Measurements from ENCODE around the gene NKX3-2. TPM values are rescaled to one million over a fixed set of nuclear protein-coding genes. Genes with fewer than 3 reads are reported as not detected.

The NKX3-2 gene
- total RNA-seq, 1 donor from 2014 or later = 6.0 TPM

DNA sequence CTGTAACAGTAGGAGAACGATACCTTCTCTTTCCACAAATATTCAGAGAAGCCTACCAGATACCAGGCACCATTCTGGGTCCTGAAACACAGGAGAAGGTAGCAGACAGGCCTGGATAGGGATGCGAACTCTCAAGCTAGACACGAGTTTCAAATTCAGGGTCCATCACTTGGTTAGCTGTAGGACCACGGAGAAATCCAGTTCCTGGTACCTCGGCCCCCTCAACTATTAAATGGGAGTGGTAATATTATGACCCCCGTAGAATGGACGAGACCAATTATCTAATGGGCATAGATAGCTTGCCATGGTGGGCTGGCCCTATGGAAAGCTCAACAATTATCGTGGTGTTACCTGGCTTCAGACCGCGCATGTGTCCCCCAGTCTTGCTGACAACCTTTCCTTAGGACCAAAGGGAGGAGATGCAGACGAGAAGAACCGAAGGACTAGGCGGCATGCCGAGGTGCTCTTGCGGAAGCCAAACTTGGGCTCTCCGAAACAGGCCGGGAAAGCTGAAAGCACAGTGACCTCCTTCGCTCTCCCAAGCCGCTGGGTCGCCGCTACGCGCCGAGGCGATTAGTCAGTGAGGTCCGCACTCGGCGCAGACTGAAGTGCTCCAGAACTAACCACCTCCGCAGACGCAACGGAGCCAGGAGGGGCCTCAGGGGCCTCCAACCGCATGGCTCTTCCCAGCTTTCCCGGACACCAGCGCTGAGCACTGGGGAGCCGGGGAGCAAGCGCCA lies 19.6 kb downstream of the NKX3-2 start:
- DNase-seq (ENCODE audit: extremely low spot score, unreplicated experiment) = no peak
- Mint-ChIP-seq H3K9me3 (no peaks in the 10 kb centered on the region), H3K4me1 (ENCODE audit: unreplicated experiment) (peaks cover 4% of the 10 kb centered on the region), H3K36me3 (no peaks in the 10 kb centered on the region), H3K27me3 (peaks cover 87% of the 10 kb centered on the region), H3K27ac (no peak overlapping the region), H3K4me3 (no peak overlapping the region)
- TF ChIP-seq, protein P1, sequence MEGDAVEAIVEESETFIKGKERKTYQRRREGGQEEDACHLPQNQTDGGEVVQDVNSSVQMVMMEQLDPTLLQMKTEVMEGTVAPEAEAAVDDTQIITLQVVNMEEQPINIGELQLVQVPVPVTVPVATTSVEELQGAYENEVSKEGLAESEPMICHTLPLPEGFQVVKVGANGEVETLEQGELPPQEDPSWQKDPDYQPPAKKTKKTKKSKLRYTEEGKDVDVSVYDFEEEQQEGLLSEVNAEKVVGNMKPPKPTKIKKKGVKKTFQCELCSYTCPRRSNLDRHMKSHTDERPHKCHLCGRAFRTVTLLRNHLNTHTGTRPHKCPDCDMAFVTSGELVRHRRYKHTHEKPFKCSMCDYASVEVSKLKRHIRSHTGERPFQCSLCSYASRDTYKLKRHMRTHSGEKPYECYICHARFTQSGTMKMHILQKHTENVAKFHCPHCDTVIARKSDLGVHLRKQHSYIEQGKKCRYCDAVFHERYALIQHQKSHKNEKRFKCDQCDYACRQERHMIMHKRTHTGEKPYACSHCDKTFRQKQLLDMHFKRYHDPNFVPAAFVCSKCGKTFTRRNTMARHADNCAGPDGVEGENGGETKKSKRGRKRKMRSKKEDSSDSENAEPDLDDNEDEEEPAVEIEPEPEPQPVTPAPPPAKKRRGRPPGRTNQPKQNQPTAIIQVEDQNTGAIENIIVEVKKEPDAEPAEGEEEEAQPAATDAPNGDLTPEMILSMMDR (conservative IDR thresholded peaks at IDR 0.05) = no peak

DNA sequence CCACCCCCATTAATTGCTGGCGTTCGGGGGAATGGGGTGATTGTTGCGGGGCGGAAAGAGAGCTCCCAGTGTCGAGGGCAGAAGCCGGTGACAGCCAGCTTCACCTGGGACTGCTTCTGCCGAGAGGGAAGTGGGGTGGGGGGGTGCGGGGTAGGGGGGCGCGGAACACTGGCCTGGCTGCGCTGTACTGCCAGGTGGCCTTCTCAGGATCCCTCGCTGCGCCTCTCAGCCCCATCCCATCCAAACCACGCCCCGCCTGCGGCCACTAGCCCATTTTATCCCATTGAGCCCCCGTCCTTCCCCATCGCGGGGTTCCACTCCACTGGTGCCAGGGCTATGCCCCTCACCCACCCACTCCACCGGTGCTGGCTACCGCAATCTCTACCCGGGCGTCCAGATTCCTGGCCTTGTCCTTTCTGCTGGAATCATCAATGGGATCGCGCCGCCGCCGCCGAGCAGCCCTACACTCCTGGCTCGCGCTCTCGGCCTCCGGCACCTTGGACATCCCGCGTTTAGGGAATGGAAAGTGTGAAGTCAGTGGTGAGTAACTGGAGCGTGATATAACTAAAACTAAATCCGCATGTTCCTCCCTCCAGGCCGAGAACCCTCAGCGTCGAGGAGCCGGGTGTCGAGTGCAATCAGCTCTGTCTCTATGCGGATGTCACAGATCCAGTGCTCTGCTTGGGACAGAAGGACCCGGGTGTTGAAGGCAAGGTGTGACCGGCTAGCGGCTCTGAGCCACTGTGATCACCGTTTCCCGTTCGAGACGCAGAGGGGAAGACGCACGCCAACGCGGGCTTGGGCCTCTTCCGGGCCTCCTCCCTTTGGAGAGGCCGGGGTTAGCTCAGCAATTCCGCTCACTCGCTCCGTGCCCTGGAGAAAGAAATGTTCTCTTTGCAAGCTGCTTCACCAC lies 20.5 kb downstream of the NKX3-2 start:
- DNase-seq (ENCODE audit: extremely low spot score, unreplicated experiment) = no peak
- TF ChIP-seq, protein P1 (conservative IDR thresholded peaks at IDR 0.05) = no peak
- peaks cover 3% of the 10 kb centered on the region for H3K4me1 Mint-ChIP-seq (ENCODE audit: unreplicated experiment)
- no peak overlapping the region for H3K4me3 Mint-ChIP-seq
- no peaks in the 10 kb centered on the region for H3K36me3 Mint-ChIP-seq
- H3K27me3 Mint-ChIP-seq = peaks cover 87% of the 10 kb centered on the region
- no peak overlapping the region for H3K27ac Mint-ChIP-seq
- H3K9me3 Mint-ChIP-seq = no peaks in the 10 kb centered on the region

DNA sequence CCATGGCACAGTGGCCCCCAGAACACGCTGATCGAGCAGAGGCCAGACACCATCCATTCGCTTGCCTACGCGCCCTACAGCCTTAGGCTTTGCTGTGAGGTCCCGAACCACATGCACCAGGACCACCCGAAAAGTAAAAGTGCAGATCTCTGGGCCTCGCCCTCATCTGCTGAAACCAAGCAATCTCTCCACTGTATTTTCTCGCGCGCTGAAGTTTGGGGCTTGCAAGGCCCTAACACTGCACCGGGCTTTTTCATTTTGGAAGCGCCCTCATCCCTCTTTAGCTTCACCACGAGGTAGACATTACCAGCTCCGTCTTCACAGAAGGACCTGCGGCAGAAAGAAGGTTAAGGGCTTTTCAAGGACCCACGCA lies 21.2 kb downstream of the NKX3-2 start:
- Mint-ChIP-seq H3K36me3 (no peaks in the 10 kb centered on the region), H3K4me3 (no peak overlapping the region), H3K4me1 (ENCODE audit: unreplicated experiment) (no peaks in the 10 kb centered on the region), H3K27ac (no peak overlapping the region), H3K9me3 (no peaks in the 10 kb centered on the region), H3K27me3 (peaks cover 82% of the 10 kb centered on the region)
- TF ChIP-seq, protein P1 (conservative IDR thresholded peaks at IDR 0.05) = no peak
- no peak for DNase-seq (ENCODE audit: extremely low spot score, unreplicated experiment)

DNA sequence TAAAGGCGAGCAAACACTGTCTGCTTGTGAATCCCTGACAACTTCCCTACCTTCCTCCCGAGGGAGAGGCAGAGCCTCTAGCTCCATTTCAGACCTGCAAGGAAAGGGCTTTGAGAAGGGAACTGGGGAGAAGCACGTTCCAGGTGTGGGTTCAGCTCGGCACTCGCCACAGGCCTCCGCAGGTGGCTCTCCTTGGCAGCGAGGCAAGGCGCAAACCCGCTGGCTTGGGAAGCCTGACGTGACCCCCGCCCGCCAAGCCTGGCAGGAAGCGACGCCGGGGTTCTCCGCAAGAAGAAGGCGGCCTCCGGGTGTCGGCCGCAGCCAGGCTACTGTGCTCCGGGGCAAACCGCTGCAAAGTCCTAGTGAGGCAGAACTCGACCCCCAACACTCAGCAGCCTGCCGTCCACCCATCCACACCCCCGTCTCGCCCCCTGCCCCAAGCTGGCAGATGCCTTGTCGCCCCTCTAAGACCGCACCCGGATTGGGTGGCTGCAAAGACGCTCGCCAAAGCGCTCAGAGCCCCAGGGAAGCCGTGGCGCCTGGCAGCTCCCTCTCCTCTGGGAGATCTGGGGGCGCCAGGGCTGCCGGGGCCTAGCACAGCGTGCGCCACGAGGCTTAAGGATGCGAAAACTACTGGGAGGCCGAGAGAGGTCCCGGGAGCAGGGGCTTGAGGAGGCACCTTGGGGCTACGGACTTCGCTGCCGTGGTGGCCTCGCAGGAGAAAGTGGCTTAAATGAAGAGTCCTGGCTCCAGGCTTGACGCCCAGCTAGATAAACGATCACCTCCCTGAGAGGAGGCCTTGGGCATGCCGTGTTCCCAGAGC lies 21.8 kb downstream of the NKX3-2 start:
- H3K9me3 Mint-ChIP-seq = no peaks in the 10 kb centered on the region
- H3K4me1 Mint-ChIP-seq (ENCODE audit: unreplicated experiment) = no peaks in the 10 kb centered on the region
- DNase-seq (ENCODE audit: extremely low spot score, unreplicated experiment) = no peak
- no peak overlapping the region for H3K4me3 Mint-ChIP-seq
- H3K36me3 Mint-ChIP-seq = no peaks in the 10 kb centered on the region
- TF ChIP-seq, protein P1 (conservative IDR thresholded peaks at IDR 0.05) = no peak
- peaks cover 77% of the 10 kb centered on the region for H3K27me3 Mint-ChIP-seq
- no peak overlapping the region for H3K27ac Mint-ChIP-seq

DNA sequence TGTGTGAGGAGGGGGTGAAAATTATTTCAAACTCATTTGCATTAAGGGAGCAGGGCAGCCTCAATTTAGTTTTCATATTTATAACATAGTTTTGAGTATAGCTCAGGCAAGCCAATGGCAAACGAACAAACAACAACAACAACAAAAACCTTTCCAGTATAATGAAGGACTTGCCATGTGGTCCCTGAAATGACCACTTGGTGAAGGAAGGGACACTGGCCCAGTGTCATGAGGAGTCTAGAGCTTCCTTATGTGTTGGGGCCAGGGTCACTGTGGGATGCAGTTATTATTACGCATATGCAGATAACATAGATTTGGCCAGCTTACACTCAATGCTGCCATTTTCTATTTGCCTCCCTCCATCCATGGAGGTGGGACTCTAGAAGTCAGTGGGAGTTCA lies 23.3 kb downstream of the NKX3-2 start:
- no peak overlapping the region for H3K4me3 Mint-ChIP-seq
- H3K9me3 Mint-ChIP-seq = no peaks in the 10 kb centered on the region
- no peak for DNase-seq (ENCODE audit: extremely low spot score, unreplicated experiment)
- H3K27ac Mint-ChIP-seq = no peak overlapping the region
- peaks cover 68% of the 10 kb centered on the region for H3K27me3 Mint-ChIP-seq
- H3K36me3 Mint-ChIP-seq = no peaks in the 10 kb centered on the region
- H3K4me1 Mint-ChIP-seq (ENCODE audit: unreplicated experiment) = no peaks in the 10 kb centered on the region
- TF ChIP-seq, protein P1 (conservative IDR thresholded peaks at IDR 0.05) = no peak
